ENCODE measurements around the gene BUD23. TPM values are rescaled to one million over a fixed set of nuclear protein-coding genes. Genes with fewer than 3 reads are reported as not detected.

The BUD23 gene
- total RNA-seq, 4 donors from 2014 or later = 83.9 to 128 (median 114) TPM

DNA sequence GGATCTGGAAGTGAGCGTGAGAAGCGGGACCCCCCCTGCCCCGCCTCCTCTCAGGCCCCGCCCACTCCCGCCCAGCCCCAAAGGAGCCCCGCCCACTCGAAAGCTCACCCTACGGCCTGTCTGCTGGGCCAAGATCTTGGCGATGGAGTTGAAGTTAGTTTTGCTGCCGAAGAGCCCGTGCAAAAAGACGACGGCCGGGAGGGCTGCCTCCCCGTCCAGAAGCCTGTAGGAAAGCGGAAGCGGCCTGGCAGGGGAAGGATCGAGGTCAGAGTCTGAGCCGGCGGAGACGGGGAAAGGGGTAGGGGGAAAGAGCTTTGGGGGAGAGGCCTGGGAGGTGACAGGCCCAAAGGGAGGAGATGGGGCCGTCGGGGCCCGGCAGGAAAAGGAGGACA, 54.8 kb downstream of the BUD23 start:
- peak in 1 of 2 donors; percentile 40 for DNase-seq
- Histone ChIP-seq H3K27ac (peak overlapping the region; percentile 79 to 88 (median 85)), H3K4me1 (peaks cover 0 to 11% of the 10 kb centered on the region in 2 donors), H3K4me3 (peak overlapping the region; percentile 71 to 98 (median 86)), H3K27me3 (no peaks in the 10 kb centered on the region), H3K9me3 (no peaks in the 10 kb centered on the region), H3K36me3 (no peaks in the 10 kb centered on the region)
- intact Hi-C loops (cut with DNase I; ENCODE audit: low total_unique reads) (loop anchor here (1.0 to 5.0 kb wide), 5 partner anchors 19 to 181 kb away; partner anchors contain the start of genes BCL7B, BUD23, DNAJC30 and METTL27), in situ Hi-C loops (cut with MboI; ENCODE audit: low sequenced_read_pairs in 4 of 4) (no loop called here)
- TF ChIP-seq, protein P1, sequence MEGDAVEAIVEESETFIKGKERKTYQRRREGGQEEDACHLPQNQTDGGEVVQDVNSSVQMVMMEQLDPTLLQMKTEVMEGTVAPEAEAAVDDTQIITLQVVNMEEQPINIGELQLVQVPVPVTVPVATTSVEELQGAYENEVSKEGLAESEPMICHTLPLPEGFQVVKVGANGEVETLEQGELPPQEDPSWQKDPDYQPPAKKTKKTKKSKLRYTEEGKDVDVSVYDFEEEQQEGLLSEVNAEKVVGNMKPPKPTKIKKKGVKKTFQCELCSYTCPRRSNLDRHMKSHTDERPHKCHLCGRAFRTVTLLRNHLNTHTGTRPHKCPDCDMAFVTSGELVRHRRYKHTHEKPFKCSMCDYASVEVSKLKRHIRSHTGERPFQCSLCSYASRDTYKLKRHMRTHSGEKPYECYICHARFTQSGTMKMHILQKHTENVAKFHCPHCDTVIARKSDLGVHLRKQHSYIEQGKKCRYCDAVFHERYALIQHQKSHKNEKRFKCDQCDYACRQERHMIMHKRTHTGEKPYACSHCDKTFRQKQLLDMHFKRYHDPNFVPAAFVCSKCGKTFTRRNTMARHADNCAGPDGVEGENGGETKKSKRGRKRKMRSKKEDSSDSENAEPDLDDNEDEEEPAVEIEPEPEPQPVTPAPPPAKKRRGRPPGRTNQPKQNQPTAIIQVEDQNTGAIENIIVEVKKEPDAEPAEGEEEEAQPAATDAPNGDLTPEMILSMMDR (IDR thresholded peaks at IDR 0.05 in 4 of 5, conservative IDR thresholded peaks at IDR 0.05 in 1 of 5) = no peak
- no peak for TF ChIP-seq POLR2A (IDR thresholded peaks at IDR 0.05)
- peak; percentile 17 to 32 for ATAC-seq

DNA sequence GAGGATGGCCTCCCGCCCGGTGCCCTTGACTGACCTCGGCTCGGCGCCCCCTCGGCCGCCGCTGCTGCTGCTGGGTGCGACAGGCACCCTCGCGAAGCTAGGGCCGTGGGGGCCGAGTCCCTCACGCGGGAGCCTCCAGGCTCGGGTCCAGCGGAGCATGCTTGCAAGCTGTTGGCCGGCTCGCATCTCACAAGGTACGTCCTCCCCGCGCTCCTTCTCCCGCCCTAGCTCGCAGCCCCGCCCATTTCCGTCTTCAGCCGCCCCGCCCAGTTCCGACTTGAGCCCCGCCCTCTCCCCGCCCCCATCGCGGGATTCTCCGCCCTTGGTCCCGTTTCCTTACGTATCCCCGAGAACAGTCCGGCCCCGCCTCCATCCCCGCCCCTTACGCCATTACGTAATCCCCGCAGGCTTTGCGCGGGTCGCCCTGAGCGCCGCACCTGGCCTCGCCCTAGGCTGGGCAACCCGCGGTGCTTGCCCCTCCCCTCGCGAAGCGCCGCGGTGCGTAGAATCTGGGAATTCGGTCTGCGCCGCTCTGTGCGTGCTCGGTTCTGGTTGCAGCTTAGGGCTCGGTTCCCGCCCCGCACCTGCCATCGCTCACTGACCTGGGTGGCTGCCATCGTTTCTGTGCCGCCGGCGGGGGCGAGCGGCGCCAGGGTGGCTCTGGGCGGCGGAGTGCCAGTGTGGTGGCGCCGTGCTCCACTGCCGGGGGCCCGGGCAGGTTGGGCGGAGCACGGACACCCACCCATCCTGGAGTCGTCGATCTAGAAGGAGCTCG, 55.4 kb downstream of the BUD23 start, which contains the start of gene ABHD11:
TSS of gene ABHD11 (minus strand) at position 191 of the 775 bp plus-strand sequence. CDS start at position 159, 32 bp downstream.
- intact Hi-C loops (cut with DNase I; ENCODE audit: low total_unique reads) = loop anchor here (1.0 to 5.0 kb wide), 5 partner anchors 19 to 181 kb away; partner anchors contain the start of genes BCL7B, BUD23, DNAJC30 and METTL27
- peak; percentile 92 to 93 for ATAC-seq
- Histone ChIP-seq H3K9me3 (no peaks in the 10 kb centered on the region), H3K4me1 (peaks cover 0 to 11% of the 10 kb centered on the region in 2 donors), H3K4me3 (peak within 1 kb of the TSS; percentile 71 to 98 (median 86)), H3K27ac (peak within 1 kb of the TSS; percentile 79 to 88 (median 85)), H3K36me3 (no peaks in the 10 kb centered on the region), H3K27me3 (no peaks in the 10 kb centered on the region)
- in situ Hi-C loops (cut with MboI; ENCODE audit: low sequenced_read_pairs in 4 of 4) = no loop called here
- TF ChIP-seq POLR2A (IDR thresholded peaks at IDR 0.05) = peak; percentile 51 to 65
- TF ChIP-seq, protein P1 (IDR thresholded peaks at IDR 0.05 in 4 of 5, conservative IDR thresholded peaks at IDR 0.05 in 1 of 5) = no peak
- peak; percentile 96 to 98 for DNase-seq

DNA sequence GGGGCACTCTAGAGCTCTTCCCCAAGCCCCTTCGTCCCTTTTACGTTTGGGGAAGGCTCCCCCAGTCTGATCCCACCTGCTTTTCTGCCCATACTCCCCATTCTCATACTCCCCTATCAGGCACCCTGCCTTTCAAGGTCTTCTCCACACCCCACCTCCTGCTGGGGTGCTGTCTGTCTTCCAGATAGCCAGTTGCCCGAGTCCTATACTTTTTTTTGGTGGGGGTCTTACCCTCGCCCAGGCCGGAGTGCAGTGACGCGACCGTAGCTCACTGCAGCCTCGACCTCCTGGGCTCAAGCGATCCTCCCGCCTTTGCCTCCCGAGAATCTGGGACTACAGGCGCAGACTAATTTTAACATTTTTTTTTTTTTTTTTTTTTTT, 56.0 kb downstream of the BUD23 start:
- Histone ChIP-seq H3K27me3 (no peaks in the 10 kb centered on the region), H3K4me3 (peak overlapping the region; percentile 71 to 98 (median 86)), H3K4me1 (peaks cover 0 to 11% of the 10 kb centered on the region in 2 donors), H3K27ac (peak overlapping the region; percentile 79 to 88 (median 85)), H3K36me3 (no peaks in the 10 kb centered on the region), H3K9me3 (no peaks in the 10 kb centered on the region)
- DNase-seq (no peak), ATAC-seq (no peak)
- in situ Hi-C loops (cut with MboI; ENCODE audit: low sequenced_read_pairs in 4 of 4) (no loop called here), intact Hi-C loops (cut with DNase I; ENCODE audit: low total_unique reads) (loop anchor here (2.0 to 5.0 kb wide), 4 partner anchors 57 to 182 kb away; partner anchors contain the start of genes BCL7B, BUD23, DNAJC30 and METTL27)
- TF ChIP-seq, protein P1 (IDR thresholded peaks at IDR 0.05 in 4 of 5, conservative IDR thresholded peaks at IDR 0.05 in 1 of 5) = no peak
- no peak for TF ChIP-seq POLR2A (IDR thresholded peaks at IDR 0.05)

DNA sequence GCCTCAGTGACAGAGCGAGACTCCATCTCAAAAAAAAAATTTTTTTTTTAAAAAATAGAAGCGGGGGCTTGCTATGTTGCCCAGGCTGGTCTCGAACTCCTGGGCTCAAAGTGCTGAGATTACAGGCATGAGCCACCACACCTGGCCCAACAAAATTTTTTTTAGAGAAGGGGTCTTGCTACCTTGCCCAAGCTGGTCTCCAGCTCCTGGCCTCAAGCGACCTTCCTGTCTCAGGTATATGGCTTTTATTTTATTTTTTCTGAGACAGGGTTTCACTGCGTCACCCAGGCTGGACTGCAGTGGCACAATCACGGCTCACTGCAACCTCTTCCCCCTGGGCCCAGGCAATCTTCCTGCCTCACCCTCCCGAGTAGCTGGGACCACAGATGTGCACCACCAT, 56.8 kb downstream of the BUD23 start:
- intact Hi-C loops (cut with DNase I; ENCODE audit: low total_unique reads) (no loop called here), in situ Hi-C loops (cut with MboI; ENCODE audit: low sequenced_read_pairs in 4 of 4) (no loop called here)
- TF ChIP-seq POLR2A (IDR thresholded peaks at IDR 0.05) = no peak
- TF ChIP-seq, protein P1 (IDR thresholded peaks at IDR 0.05 in 4 of 5, conservative IDR thresholded peaks at IDR 0.05 in 1 of 5) = no peak
- Histone ChIP-seq H3K27me3 (no peaks in the 10 kb centered on the region), H3K36me3 (no peaks in the 10 kb centered on the region), H3K9me3 (no peaks in the 10 kb centered on the region), H3K27ac (peak overlapping the region in 1 of 4 donors; percentile 18), H3K4me1 (peaks cover 0 to 11% of the 10 kb centered on the region in 2 donors), H3K4me3 (no peak overlapping the region)
- ATAC-seq = no peak
- no peak for DNase-seq
